Thyroid gland (tissue), 4 donors: ENCODE data around the gene GLYATL1.

Source experiments
- POLR2A ChIP-seq, 2 donors: fragments of 450-650 bp; IDR thresholded peaks; one replicate each; pipeline ENCODE4 v1.6.1; 2017; ENCODE audit warnings: antibody characterized with exemption in 2 of 2, mild to moderate bottlenecking in 2 of 2, moderate library complexity in 1 of 2
- TF ChIP-seq, protein P1 (sequence below), 6 experiments: fragments of 200-600 bp in 3 of 6; fragments of 450-650 bp in 3 of 6; sonication (generic) in 3 of 6; IDR thresholded peaks; one replicate each; pipeline ENCODE4 v1.5.1; 2016 to 2019; ENCODE audit warnings: antibody characterized with exemption in 6 of 6, mild to moderate bottlenecking in 2 of 6, inconsistent platforms in 1 of 6, moderate library complexity in 1 of 6

DNA sequence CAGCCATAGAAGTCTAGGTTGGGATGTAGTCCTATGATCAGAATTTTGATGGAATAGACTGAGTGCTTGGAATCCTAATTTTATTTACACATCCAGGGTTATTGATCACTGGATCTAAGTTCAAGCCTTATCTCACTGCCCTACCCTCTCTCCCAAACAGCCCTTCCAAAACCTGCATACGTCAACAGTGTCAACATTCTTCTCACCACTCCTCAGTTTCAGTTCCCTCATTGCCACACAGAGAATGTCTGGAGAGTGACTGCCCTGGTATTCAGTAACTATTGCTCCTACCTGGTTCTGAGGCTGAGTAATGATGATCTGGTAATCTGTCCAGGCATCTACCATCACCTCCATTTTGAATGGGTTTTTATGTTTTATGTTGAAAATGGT lies 60.0 kb downstream of the GLYATL1 start:
- TF ChIP-seq POLR2A (IDR thresholded peaks at IDR 0.05), result no peak
- TF ChIP-seq, protein P1, sequence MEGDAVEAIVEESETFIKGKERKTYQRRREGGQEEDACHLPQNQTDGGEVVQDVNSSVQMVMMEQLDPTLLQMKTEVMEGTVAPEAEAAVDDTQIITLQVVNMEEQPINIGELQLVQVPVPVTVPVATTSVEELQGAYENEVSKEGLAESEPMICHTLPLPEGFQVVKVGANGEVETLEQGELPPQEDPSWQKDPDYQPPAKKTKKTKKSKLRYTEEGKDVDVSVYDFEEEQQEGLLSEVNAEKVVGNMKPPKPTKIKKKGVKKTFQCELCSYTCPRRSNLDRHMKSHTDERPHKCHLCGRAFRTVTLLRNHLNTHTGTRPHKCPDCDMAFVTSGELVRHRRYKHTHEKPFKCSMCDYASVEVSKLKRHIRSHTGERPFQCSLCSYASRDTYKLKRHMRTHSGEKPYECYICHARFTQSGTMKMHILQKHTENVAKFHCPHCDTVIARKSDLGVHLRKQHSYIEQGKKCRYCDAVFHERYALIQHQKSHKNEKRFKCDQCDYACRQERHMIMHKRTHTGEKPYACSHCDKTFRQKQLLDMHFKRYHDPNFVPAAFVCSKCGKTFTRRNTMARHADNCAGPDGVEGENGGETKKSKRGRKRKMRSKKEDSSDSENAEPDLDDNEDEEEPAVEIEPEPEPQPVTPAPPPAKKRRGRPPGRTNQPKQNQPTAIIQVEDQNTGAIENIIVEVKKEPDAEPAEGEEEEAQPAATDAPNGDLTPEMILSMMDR (IDR thresholded peaks at IDR 0.05), result no peak
